UCSD-AML1 (cell line): ENCODE results near the gene ITLN1.
"Not testable (repeated sequence)": the region's sequence is repeated elsewhere in the genome, so short reads cannot be mapped to it uniquely, and the experiment has no call there.

Experiments used
- DNase-seq: peaks from one replicate; lab custom pipeline; 2025; ENCODE audit not compliant: unreplicated experiment; lab: John Stamatoyannopoulos, UW

Gene ITLN1

GRCh38 chr1:160883581-160884513 is 1.1 kb downstream of the ITLN1 start:
- no peak for DNase-seq

- DNase-seq, result no peak
Measured at GRCh38 chr1:160882582-160882981, 2.4 kb downstream of the ITLN1 start.

GRCh38 chr1:160881264-160881663 is 3.7 kb downstream of the ITLN1 start:
- not testable (repeated sequence) for DNase-seq

- DNase-seq, result no peak
Measured at GRCh38 chr1:160880216-160880615, 4.8 kb downstream of the ITLN1 start.

GRCh38 chr1:160879056-160879455 is 5.9 kb downstream of the ITLN1 start:
- DNase-seq, result no peak

- DNase-seq, result no peak
Measured at GRCh38 chr1:160877221-160877620, 7.8 kb downstream of the ITLN1 start.

GRCh38 chr1:160876311-160876710 is 8.7 kb downstream of the ITLN1 start:
- DNase-seq, result no peak

GRCh38 chr1:160875591-160875990 is 9.4 kb downstream of the ITLN1 start:
- DNase-seq, result not testable (repeated sequence)

- no peak for DNase-seq
Measured at GRCh38 chr1:160874935-160875334, 10.0 kb downstream of the ITLN1 start.

- DNase-seq, result no peak
Measured at GRCh38 chr1:160868141-160868540, 16.8 kb downstream of the ITLN1 start.

GRCh38 chr1:160867651-160868050 is 17.3 kb downstream of the ITLN1 start:
- DNase-seq, result not testable (repeated sequence)

- no peak for DNase-seq
Measured at GRCh38 chr1:160866695-160867260, 18.2 kb downstream of the ITLN1 start.

GRCh38 chr1:160866001-160866694 is 18.8 kb downstream of the ITLN1 start:
- DNase-seq, result no peak

GRCh38 chr1:160865337-160865736 is 19.6 kb downstream of the ITLN1 start:
- DNase-seq, result no peak

GRCh38 chr1:160864173-160864572 is 20.8 kb downstream of the ITLN1 start:
- DNase-seq, result no peak

- DNase-seq, result peak; percentile 77
Measured at GRCh38 chr1:160863774-160864131, 21.2 kb downstream of the ITLN1 start.

- peak; percentile 65 for DNase-seq
Measured at GRCh38 chr1:160863061-160863773, 21.8 kb downstream of the ITLN1 start.

GRCh38 chr1:160862203-160863060 is 22.5 kb downstream of the ITLN1 start, which contains the start of gene CD244:
CD244 (minus strand) TSS chr1:160862887; CDS start chr1:160862677, 210 bp downstream.
- peak; percentile 85 for DNase-seq

GRCh38 chr1:160860840-160861505 is 24.0 kb downstream of the ITLN1 start:
- DNase-seq, result peak; percentile 43

GRCh38 chr1:160859166-160859565 is 25.8 kb downstream of the ITLN1 start:
- no peak for DNase-seq
